HG03521 (cell line): Measurements from ENCODE around the gene LPCAT1.
"Not testable (repeated sequence)": the region's sequence is repeated elsewhere in the genome, so short reads cannot be mapped to it uniquely, and the experiment has no call there.

Experiments
- ATAC-seq: cut with Tn5 transposase; IDR thresholded peaks from one replicate; pipeline ENCODE4 v1.9.1; 2021; ENCODE audit warnings: mild to moderate bottlenecking, moderate library complexity; ENCODE audit not compliant: unreplicated experiment

Gene LPCAT1

DNA sequence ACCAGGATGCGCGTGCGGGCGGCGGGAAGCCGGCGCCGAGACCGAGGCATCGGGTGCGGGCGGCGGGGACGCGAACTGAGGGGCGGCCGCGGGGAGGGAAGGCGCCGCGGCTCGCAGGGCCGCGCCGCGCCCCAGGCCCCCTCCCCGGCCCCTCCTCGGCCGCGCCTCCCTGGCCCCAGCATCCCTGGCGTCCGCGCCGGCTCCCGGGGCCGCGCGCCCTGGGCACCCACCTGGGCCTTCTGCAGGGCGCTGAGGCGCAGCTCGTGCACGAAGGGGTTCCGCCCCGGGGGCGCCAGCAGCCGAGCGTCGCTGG is 324 bp downstream of the LPCAT1 start:
- ATAC-seq: peak; percentile 25

- ATAC-seq: peak; percentile 2
Measured at GRCh38 chr5:1522601-1523479, 920 bp downstream of the LPCAT1 start.

- no peak for ATAC-seq
Measured at GRCh38 chr5:1521671-1522600, 1.8 kb downstream of the LPCAT1 start.

GRCh38 chr5:1520791-1521453 is 2.8 kb downstream of the LPCAT1 start:
- no peak for ATAC-seq

DNA sequence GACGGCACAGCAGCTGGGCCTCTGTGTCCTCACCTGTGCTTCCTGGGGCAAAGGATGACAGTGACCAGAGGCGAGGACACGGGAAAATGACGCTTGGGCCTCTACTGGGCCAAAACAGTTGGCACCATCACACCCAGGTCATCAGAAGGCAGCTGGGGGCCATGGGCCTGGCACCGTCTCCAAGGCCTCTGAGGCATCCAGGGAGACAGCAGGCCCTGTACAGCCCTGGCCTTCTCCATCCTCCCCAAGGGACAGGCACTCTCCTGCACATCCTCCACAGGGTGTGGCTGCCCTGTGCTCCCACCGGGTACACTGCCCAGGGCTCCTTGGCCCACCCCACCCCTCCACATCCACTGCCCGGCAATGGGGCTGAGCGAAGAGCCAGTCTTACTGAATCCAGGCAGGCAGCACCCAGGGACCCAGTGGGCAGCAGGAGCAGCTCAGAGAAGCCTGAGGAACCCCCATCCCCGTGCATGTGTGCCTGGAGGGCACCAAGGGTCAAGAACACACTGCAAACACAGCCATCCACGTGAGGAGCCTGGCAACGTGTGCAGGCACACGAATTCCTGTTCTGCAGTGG is 4.0 kb downstream of the LPCAT1 start:
- ATAC-seq: no peak

DNA sequence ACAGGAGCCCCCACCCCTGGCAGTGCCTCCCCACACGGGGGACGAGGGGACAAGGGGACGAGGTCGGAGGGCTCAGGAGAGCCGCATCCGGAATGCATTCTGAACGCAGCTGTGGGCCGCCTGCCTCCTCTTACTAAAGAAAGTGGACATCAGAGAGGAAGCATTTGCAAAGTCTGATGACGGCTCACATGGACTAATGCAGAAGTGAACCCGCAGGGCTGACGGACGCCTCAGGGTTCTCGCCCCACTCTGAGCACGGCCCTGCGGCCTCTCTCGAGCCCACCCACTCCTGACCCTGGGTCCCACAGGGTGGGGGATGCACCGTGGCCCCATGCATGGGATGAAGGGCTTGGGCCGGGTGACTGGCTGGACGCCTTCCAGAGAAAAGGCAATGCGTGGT is 5.9 kb downstream of the LPCAT1 start:
- no peak for ATAC-seq

DNA sequence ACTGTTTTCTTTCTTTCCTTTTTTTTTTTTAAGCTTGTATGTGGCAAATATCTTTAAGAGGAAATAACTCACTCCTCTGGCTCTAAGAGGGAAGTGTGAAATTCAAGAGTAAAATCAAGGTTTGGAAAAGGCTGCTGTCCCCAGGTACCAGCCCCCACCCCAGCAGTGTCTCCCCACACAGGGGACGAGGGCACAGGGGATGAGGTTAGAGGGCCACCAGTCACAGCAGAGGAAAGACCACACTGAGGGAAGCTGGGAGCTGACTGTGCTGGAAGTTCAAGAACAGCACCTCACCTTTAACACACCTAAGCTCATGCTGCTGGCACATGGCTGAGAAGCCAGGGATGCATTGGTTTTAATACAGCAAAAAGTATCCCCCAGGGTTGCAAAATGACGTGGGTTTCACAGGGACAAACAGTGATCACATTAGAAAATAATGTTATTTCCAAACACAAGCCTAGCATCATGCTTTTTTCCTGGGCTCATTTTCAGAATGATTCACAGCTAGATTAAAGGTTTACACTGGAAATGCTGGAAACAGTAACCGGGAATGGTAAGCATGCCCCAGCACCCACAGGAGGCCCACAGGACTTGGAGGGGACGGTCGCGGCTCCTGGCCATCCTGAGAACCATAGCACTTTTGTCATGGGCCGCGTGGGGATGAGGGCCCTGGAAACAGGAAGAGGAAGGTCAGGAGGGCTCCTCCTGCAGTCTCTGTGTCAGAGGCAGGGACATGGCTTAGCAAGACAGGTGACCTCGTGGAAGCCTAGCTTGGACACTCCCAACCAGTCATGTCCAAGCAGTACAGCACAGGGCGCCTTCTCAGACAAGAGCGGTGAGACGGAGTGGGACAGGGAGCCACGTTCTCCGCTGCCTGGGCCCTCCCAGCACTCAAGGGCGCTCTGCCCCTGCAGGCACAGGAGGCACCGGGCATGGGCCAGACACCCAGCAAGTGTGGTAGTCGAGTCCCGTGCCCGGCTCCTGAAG is 6.9 kb downstream of the LPCAT1 start:
- no peak for ATAC-seq

DNA sequence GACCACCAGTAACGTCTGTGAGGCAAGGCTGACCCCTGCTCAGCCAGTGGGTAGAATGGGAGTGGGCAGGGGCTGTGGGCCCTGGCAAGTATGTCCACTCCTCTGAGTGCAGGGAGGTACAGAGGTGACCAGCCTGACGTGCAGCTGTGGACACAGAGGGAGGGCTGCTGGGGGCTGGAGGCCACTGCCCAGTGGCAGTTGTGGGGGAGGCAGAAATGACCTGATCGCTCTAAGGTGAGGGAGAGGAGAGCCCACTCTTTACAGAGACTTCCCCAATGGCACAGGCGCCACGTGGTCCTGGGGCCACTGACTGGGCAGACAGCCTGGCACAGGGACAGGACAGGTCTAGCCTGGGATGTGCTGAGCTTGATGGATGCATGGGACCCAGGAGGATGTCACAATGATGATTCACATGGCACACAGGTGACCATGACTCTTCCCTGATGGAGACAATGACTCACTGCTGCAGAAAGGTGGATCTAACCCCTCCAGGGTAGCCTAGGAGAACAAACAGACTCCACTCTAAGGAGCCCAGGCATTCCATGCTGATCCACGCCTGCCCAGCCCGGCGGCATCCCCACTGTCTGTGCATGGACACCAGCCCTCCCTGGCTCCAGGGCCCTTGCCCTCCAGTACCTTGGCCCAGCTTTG is 7.7 kb downstream of the LPCAT1 start:
- no peak for ATAC-seq

DNA sequence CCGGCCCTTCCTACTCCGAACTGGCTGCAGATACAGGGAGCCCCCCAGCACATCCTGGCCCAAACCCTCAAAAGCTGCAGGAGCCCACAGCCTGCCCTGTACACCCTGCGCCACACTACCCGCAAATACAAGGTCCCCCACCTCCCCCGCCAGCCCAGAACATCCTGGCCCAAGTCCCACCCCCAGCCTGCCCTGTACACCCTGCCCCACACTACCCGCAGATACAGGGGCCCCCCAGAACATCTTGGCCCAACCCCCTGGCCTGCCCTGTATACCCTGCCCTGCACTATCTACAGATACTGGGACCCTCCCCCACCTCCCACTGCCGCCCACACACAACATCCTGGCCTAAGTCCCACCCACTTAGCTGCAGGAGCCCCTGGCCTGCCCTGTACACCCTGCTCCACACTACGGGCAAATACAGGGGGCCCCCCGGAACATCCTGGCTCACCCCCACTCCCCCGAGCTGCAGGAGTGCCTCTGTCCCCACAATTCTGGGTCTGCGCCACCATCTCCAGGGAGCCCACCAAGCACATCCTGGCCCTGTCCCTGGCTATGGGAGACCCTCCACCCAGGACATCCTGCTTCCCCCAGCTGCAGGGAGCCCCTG is 8.3 kb downstream of the LPCAT1 start:
- no peak for ATAC-seq

DNA sequence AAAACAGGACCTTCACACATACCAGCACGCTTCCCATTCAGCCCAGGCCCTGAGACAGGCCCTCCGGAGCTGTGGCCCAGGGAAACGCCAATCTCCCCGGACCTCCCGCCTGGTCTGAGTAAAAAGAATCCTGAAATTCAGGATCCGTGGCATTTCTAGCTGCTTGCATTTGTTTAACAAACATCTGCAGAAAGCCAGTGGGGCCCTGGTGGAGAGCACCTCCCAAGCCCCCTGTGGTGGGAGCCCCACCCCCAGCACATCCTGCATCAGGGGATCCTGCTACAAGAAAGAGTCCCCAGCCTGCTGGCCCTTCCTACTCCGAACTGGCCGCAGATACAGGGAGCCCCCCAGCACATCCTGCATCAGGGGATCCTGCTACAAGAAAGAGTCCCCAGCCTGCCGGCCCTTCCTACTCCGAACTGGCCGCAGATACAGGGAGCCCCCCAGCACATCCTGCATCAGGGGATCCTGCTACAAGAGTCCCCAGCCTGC is 8.9 kb downstream of the LPCAT1 start:
- not testable (repeated sequence) for ATAC-seq

DNA sequence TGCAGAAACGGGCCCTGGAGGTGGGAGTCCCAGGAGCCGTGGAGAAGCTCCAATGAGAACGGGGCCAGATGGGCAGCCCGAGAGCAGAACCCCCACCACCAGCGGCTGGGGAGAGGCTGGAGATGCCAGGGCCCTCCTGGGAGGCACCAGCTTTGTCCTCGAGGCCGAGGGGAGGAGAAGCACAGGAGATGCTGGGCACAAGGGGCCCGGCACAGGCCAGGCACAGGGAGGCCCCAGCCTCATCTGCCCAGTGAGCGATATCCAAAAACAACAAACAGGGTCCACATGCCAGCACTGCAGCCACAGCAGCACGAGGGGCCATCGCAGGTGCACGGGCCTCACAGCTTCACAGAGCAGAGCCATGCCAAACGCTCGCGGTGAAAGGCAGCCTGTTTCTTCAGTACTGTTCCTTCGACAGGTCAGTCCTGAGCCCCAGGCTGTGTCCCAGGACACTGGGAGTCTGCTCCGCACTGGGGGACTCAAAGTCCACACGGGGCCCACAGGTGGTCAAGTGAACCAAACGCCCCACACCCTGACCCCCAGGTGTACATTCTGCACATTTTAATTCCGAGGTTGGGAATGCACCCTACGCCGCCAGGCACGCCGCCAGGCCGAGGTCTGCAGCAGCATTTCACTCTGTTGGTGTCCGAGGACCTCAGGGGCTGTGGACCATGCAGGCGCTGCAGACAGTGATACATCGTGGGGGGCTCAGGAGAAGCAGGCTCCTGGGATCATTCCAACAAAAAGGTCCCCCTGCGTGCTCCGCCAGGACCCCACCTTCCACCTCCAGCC is 9.5 kb downstream of the LPCAT1 start:
- no peak for ATAC-seq

- ATAC-seq: no peak
Measured at GRCh38 chr5:1513326-1514026, 10.3 kb downstream of the LPCAT1 start.

DNA sequence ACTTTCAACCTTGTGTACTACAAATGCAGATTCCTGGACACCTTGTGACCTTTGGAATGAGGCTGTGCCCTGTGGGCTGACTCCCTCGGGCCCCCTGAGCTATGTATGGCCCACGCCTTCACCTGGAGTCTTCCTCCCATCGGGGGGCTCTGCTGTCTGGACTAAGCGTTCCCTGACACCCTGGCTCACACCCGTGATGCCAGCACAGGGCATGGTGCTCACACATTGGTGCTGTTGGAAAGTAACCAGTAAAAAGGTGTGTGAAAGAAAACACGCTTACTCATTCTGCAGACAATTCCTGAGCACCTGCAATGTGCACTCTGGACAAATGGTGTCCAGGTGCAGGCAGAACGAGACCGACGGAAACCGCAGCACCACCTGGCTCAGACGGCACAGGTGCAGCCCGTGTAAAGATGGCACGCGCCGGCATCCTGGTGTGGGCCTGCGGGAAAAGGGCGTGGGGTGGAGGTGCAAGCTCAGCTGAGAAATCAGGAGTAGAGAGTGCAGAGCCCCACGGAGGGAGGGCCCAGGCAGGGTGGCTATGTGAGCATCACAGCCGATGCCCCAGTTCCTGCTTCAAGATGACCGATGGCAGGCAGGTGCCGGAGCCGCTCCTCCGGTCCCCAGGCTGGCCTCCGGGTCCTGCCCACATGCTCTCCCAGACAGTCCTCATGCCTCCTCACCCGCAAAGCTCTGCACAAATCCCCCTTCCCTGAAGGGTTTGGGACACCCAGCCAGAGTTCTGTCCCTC is 11.0 kb downstream of the LPCAT1 start:
- no peak for ATAC-seq

DNA sequence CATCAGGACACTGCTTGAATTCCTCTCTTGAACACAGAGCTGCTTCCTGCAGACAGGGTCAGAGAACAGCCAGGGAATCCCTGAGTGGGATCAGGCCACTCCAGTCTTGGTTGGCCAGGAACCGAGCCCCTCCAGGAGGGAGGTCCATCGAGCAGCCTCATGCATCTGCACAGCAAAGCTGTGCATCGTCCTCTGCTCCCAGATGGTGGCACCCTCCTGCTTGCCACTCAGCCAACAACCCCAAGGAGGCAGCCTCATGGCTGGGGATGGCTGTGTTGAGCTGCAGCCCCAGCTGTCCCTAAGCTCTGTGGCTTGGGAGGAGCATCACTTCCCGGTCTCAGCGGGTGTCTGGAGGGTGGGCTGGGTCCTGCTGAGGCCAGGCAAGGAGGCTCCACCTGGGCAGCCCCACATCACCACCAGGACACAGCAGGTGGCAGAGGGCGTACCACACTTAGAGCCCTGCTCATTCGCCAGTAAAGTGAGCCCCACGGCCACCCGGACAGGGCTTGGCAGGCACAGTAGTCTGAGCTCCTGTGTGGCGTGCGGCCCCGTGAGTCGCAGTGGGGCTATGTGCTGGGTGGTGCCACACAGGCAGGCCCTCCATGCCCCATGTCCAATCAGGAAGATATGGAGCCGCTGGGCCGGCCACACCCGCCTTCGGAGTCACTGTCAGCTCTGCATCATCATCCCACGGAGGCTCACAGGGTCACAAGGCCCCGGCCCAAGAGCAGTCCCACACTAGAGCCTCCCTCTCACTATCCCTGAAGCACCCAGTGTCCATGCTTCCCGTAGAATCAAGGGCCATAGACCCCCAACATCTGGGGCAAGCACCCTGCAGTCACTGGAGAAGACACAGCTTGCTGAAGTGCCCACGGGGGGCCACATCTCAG is 11.9 kb downstream of the LPCAT1 start:
- no peak for ATAC-seq

DNA sequence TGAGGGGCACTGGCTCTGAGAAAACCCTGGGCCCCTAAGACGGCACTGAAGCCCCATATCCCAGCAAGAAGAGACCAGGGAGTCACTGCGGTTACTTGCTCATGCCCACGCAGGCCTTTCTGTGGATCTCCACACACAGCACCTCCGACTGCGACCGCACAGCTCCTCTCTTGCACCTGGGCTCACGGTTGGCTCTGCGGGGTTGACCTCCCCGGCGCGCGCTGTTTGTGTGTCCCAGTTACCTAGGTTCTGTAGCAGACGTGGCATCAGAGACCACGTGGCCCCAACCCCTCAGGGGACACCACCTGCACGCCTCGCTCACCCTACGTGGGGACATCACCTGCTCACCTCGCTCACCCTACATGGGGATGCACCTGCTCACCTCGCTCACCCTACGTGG is 12.7 kb downstream of the LPCAT1 start:
- no peak for ATAC-seq

GRCh38 chr5:1510631-1511030 is 13.1 kb downstream of the LPCAT1 start:
- no peak for ATAC-seq
